Measurements from ENCODE around the gene AQP1.

GRCh38 chr7:30929686-30930085, 18.0 kb downstream of the AQP1 start:
- TF ChIP-seq CTCF (optimal IDR thresholded peaks at IDR 0.05 in 1 of 3, IDR thresholded peaks at IDR 0.05 in 1 of 3, conservative IDR thresholded peaks at IDR 0.05 in 1 of 3; ENCODE audit: extremely low read depth in 1 of 3, insufficient read depth in 2 of 3, low read length in 3 of 3) (no peak), EZH2 (IDR thresholded peaks at IDR 0.05; ENCODE audit: low read length) (no peak)
